ENCODE results near the gene SH3BP5L. TPM values are rescaled to one million over a fixed set of nuclear protein-coding genes. Genes with fewer than 3 reads are reported as not detected.
A peak's percentile ranks its signal among the peaks of the same experiment; 100 is the strongest.
"Not testable (repeated sequence)": the region's sequence is repeated elsewhere in the genome, so short reads cannot be mapped to it uniquely, and the experiment has no call there.

Gene SH3BP5L
- total and polyA plus RNA-seq, 3 donors from 2014 or later, result 26.8 to 31.5 (median 31.1) TPM

GRCh38 chr1:248807067-248807737 is 18.5 kb downstream of the SH3BP5L start:
- no peak for TF ChIP-seq POLR2A (IDR thresholded peaks at IDR 0.05)
- TF ChIP-seq, protein P1, sequence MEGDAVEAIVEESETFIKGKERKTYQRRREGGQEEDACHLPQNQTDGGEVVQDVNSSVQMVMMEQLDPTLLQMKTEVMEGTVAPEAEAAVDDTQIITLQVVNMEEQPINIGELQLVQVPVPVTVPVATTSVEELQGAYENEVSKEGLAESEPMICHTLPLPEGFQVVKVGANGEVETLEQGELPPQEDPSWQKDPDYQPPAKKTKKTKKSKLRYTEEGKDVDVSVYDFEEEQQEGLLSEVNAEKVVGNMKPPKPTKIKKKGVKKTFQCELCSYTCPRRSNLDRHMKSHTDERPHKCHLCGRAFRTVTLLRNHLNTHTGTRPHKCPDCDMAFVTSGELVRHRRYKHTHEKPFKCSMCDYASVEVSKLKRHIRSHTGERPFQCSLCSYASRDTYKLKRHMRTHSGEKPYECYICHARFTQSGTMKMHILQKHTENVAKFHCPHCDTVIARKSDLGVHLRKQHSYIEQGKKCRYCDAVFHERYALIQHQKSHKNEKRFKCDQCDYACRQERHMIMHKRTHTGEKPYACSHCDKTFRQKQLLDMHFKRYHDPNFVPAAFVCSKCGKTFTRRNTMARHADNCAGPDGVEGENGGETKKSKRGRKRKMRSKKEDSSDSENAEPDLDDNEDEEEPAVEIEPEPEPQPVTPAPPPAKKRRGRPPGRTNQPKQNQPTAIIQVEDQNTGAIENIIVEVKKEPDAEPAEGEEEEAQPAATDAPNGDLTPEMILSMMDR (IDR thresholded peaks at IDR 0.05), result peak; percentile 47 to 65 (median 62)
- Histone ChIP-seq H3K4me1 (no peaks in the 10 kb centered on the region), H3K9me3 (no peaks in the 10 kb centered on the region), H3K27me3 (no peaks in the 10 kb centered on the region), H3K4me3 (no peak overlapping the region), H3K27ac (no peak overlapping the region), H3K36me3 (ENCODE audit: low read depth, missing control alignments) (no peaks in the 10 kb centered on the region)
- WGBS, 2 donors, result 52 to 55% methylated on average over 12 to 15 of the region's 15 CpGs
- peak; percentile 66 for DNase-seq
- intact Hi-C loops (cut with DNase I; ENCODE audit: low total_unique reads), result no loop called here

DNA sequence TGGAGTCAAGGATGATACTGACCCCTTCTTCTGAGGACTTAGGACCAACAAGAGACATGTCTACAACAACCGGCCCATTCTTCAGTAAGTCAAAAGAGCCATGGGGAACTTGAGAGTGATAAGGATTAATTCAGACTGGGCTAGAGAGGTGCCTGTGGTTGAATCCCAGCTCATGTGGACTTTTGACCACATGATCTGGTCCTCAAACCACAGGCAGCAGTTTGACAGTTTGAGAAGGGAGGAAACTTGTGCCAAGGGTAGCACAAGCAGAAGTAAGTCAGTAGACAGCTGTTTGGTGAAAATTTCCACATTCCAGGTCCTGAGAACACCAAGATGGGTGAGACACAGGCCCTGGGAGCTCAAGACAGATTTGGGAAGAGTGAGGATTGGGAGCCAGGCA is 19.8 kb downstream of the SH3BP5L start:
- no peak for DNase-seq
- H3K27me3 ChIP-seq, result no peaks in the 10 kb centered on the region
- no peak overlapping the region for H3K27ac ChIP-seq
- intact Hi-C loops (cut with DNase I; ENCODE audit: low total_unique reads), result no loop called here
- no peak overlapping the region for H3K4me3 ChIP-seq
- H3K36me3 ChIP-seq (ENCODE audit: low read depth, missing control alignments), result no peaks in the 10 kb centered on the region
- H3K9me3 ChIP-seq, result no peaks in the 10 kb centered on the region
- WGBS, 2 donors, result 75 to 88% methylated on average over 1 of the region's 1 CpG
- no peaks in the 10 kb centered on the region for H3K4me1 ChIP-seq
- TF ChIP-seq, protein P1 (IDR thresholded peaks at IDR 0.05), result no peak
- no peak for TF ChIP-seq POLR2A (IDR thresholded peaks at IDR 0.05)

DNA sequence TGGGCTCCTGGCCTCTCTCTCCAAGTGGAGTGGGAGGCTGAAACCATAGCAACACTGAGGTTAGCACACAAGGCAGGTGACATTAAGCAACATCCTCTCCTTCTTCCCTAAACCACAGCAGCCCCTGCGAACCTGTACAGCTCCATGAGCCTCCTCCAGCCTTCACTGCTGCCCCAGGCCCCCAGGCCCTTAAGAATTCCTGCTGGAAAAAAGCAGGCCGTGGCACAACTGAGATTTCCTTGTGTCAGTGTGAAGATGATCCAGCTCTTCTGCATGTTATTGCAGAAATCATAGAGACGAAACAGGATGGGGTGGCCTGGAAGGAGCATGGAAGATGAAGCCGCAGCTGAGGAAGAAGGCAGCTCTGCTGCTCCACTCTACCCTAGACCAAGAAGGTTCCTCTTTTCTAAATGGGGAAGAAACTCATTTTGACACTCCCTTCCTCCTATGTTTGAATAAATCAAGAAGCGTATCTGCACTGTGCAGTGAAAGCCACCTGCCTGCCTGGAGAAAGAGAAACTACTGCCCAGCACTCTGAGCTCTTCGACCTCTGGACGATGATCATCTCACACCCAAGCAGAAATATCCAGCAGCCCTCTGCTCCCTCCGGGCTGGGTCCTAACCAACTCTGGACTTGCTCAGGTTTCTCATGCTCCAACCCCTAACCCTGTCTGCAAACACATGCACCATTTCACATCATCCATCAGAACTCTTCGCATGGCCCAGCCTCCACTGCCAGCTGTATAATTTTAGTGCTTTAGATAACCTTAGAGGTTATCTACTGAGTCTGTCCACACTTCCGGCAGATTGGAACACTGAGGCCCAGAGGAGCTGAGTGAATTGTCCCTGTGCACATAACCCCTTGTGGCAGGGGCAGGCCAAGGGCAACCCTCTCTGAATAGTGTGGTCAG is 20.7 kb downstream of the SH3BP5L start:
- intact Hi-C loops (cut with DNase I; ENCODE audit: low total_unique reads), result no loop called here
- no peak for DNase-seq
- Histone ChIP-seq H3K4me1 (no peaks in the 10 kb centered on the region), H3K4me3 (no peak overlapping the region), H3K27ac (no peak overlapping the region), H3K27me3 (no peaks in the 10 kb centered on the region), H3K36me3 (ENCODE audit: low read depth, missing control alignments) (no peaks in the 10 kb centered on the region), H3K9me3 (no peaks in the 10 kb centered on the region)
- TF ChIP-seq, protein P1 (IDR thresholded peaks at IDR 0.05), result no peak
- TF ChIP-seq POLR2A (IDR thresholded peaks at IDR 0.05), result no peak
- 66 to 70% methylated on average over 8 to 10 of the region's 10 CpGs for WGBS, 2 donors

- DNase-seq; H3K27ac ChIP-seq; H3K27me3 ChIP-seq; H3K36me3 ChIP-seq (ENCODE audit: low read depth, missing control alignments); H3K9me3 ChIP-seq; intact Hi-C loops (cut with DNase I; ENCODE audit: low total_unique reads); H3K4me1 ChIP-seq; H3K4me3 ChIP-seq: not testable (repeated sequence)
- WGBS, 2 donors, result 89 to 91% methylated on average over 15 of the region's 15 CpGs
Observed at GRCh38 chr1:248803501-248803900, 22.2 kb downstream of the SH3BP5L start.

GRCh38 chr1:248802454-248802853 is 23.3 kb downstream of the SH3BP5L start:
- no peaks in the 10 kb centered on the region for H3K36me3 ChIP-seq (ENCODE audit: low read depth, missing control alignments)
- no peak for TF ChIP-seq POLR2A (IDR thresholded peaks at IDR 0.05)
- TF ChIP-seq, protein P1 (IDR thresholded peaks at IDR 0.05), result no peak
- 85 to 89% methylated on average over 6 of the region's 6 CpGs for WGBS, 2 donors
- no peak for DNase-seq
- H3K27ac ChIP-seq, result no peak overlapping the region
- no peaks in the 10 kb centered on the region for H3K4me1 ChIP-seq
- no peaks in the 10 kb centered on the region for H3K27me3 ChIP-seq
- intact Hi-C loops (cut with DNase I; ENCODE audit: low total_unique reads), result no loop called here
- no peak overlapping the region for H3K4me3 ChIP-seq
- H3K9me3 ChIP-seq, result no peaks in the 10 kb centered on the region

Measured in testis (tissue), 3 donors.